G401.6 (cell line): Measurements from ENCODE around the gene RALGPS1.

ENCODE experiments used
- FAIRE-seq: peaks from 2 replicates; lab custom pipeline; 2012; peaks lifted over from hg19 to GRCh38; lab: Jason Lieb, UNC

Gene RALGPS1

GRCh38 chr9:127056446-127056845, 141.9 kb downstream of the RALGPS1 start:
- no peak for FAIRE-seq

GRCh38 chr9:127058011-127058644, 143.5 kb downstream of the RALGPS1 start:
- FAIRE-seq: no peak

- no peak for FAIRE-seq
These were observed 144.1 kb downstream of the RALGPS1 start for GRCh38 chr9:127058645-127059021.

GRCh38 chr9:127059030-127059429, 144.4 kb downstream of the RALGPS1 start:
- FAIRE-seq: no peak

- no peak for FAIRE-seq
These were observed 145.3 kb downstream of the RALGPS1 start for GRCh38 chr9:127059765-127060361.

- no peak for FAIRE-seq
These were observed 146.8 kb downstream of the RALGPS1 start for GRCh38 chr9:127061411-127061810.

GRCh38 chr9:127064335-127064734, 149.8 kb downstream of the RALGPS1 start:
- FAIRE-seq: no peak

GRCh38 chr9:127065592-127065991, 151.0 kb downstream of the RALGPS1 start:
- no peak for FAIRE-seq

- no peak for FAIRE-seq
These were observed 151.7 kb downstream of the RALGPS1 start for GRCh38 chr9:127066060-127066850.

GRCh38 chr9:127066851-127067136, 152.2 kb downstream of the RALGPS1 start:
- FAIRE-seq: no peak

GRCh38 chr9:127067603-127068220, 153.1 kb downstream of the RALGPS1 start:
- no peak for FAIRE-seq

GRCh38 chr9:127074561-127075548, 160.3 kb downstream of the RALGPS1 start:
- no peak for FAIRE-seq

GRCh38 chr9:127075624-127076372, 161.2 kb downstream of the RALGPS1 start:
- FAIRE-seq: no peak

- no peak for FAIRE-seq
These were observed 162.5 kb downstream of the RALGPS1 start for GRCh38 chr9:127076860-127077643.

GRCh38 chr9:127077644-127077946, 163.0 kb downstream of the RALGPS1 start:
- FAIRE-seq: no peak

- no peak for FAIRE-seq
These were observed 163.8 kb downstream of the RALGPS1 start for GRCh38 chr9:127078336-127078735.

- FAIRE-seq: no peak
These were observed 164.4 kb downstream of the RALGPS1 start for GRCh38 chr9:127078988-127079387.

- FAIRE-seq: no peak
These were observed 165.0 kb downstream of the RALGPS1 start for GRCh38 chr9:127079446-127080140.

GRCh38 chr9:127081250-127082185, 166.9 kb downstream of the RALGPS1 start:
- no peak for FAIRE-seq
